ENCODE results near the gene MRPL2. TPM values are rescaled to one million over a fixed set of nuclear protein-coding genes. Genes with fewer than 3 reads are reported as not detected.
A peak's percentile ranks its signal among the peaks of the same experiment; 100 is the strongest.

MRPL2 gene
- total and polyA plus RNA-seq, 2 donors from 2014 or later, result 56.6 to 127 TPM

GRCh38 chr6:43097502-43097901 is 38.3 kb upstream of the MRPL2 start:
- intact Hi-C loops (cut with DNase I), result no loop called here
- FAIRE-seq (no peak), DNase-seq (no peak)
- Histone ChIP-seq H3K9ac (ENCODE audit: low read length in 3 of 3) (peak overlapping the region in 1 of 3 donors; percentile 28), H3K27me3 (ENCODE audit: control insufficient read depth, insufficient read depth, low read length) (no peaks in the 10 kb centered on the region), H3K36me3 (ENCODE audit: control insufficient read depth in 2 of 3, insufficient read depth in 3 of 3, low read length in 3 of 3) (no peaks in the 10 kb centered on the region), H3K4me3 (ENCODE audit: low read length in 3 of 3) (no peak overlapping the region), H3K4me1 (ENCODE audit: control insufficient read depth in 2 of 3, insufficient read depth in 2 of 3, low read depth in 1 of 3, low read length in 3 of 3) (peaks cover 6 to 20% (median 18%) of the 10 kb centered on the region in 3 donors), H3K9me3 (ENCODE audit: control insufficient read depth in 2 of 3, insufficient read depth in 1 of 3, low read length in 3 of 3) (no peaks in the 10 kb centered on the region), H3K27ac (ENCODE audit: low read depth in 2 of 2, low read length in 2 of 2) (peak overlapping the region; percentile 5 to 33)
- no peak for TF ChIP-seq CTCF (IDR thresholded peaks at IDR 0.05; ENCODE audit: borderline replicate concordance, extremely low read depth, insufficient read depth)

GRCh38 chr6:43097098-43097489 is 37.9 kb upstream of the MRPL2 start:
- DNase-seq (no peak), FAIRE-seq (no peak)
- Histone ChIP-seq H3K9ac (ENCODE audit: low read length in 3 of 3) (peak overlapping the region in 1 of 3 donors; percentile 28), H3K27me3 (ENCODE audit: control insufficient read depth, insufficient read depth, low read length) (no peaks in the 10 kb centered on the region), H3K9me3 (ENCODE audit: control insufficient read depth in 2 of 3, insufficient read depth in 1 of 3, low read length in 3 of 3) (no peaks in the 10 kb centered on the region), H3K4me1 (ENCODE audit: control insufficient read depth in 2 of 3, insufficient read depth in 2 of 3, low read depth in 1 of 3, low read length in 3 of 3) (peaks cover 6 to 20% (median 18%) of the 10 kb centered on the region in 3 donors), H3K4me3 (ENCODE audit: low read length in 3 of 3) (no peak overlapping the region), H3K36me3 (ENCODE audit: control insufficient read depth in 2 of 3, insufficient read depth in 3 of 3, low read length in 3 of 3) (no peaks in the 10 kb centered on the region), H3K27ac (ENCODE audit: low read depth in 2 of 2, low read length in 2 of 2) (peak overlapping the region; percentile 5 to 33)
- no peak for TF ChIP-seq CTCF (IDR thresholded peaks at IDR 0.05; ENCODE audit: borderline replicate concordance, extremely low read depth, insufficient read depth)
- intact Hi-C loops (cut with DNase I), result no loop called here

- Histone ChIP-seq H3K9ac (ENCODE audit: low read length in 3 of 3) (peak overlapping the region in 1 of 3 donors; percentile 40), H3K9me3 (ENCODE audit: control insufficient read depth in 2 of 3, insufficient read depth in 1 of 3, low read length in 3 of 3) (no peaks in the 10 kb centered on the region), H3K36me3 (ENCODE audit: control insufficient read depth in 2 of 3, insufficient read depth in 3 of 3, low read length in 3 of 3) (no peaks in the 10 kb centered on the region), H3K27me3 (ENCODE audit: control insufficient read depth, insufficient read depth, low read length) (no peaks in the 10 kb centered on the region), H3K4me3 (ENCODE audit: low read length in 3 of 3) (peak overlapping the region in 1 of 3 donors; percentile 21), H3K27ac (ENCODE audit: low read depth in 2 of 2, low read length in 2 of 2) (peak overlapping the region; percentile 11 to 33), H3K4me1 (ENCODE audit: control insufficient read depth in 2 of 3, insufficient read depth in 2 of 3, low read depth in 1 of 3, low read length in 3 of 3) (peaks cover 6 to 20% (median 18%) of the 10 kb centered on the region in 3 donors)
- intact Hi-C loops (cut with DNase I), result no loop called here
- FAIRE-seq (no peak), DNase-seq (peak; percentile 72 to 88 (median 84))
- TF ChIP-seq CTCF (IDR thresholded peaks at IDR 0.05; ENCODE audit: borderline replicate concordance, extremely low read depth, insufficient read depth), result no peak
These were observed 37.3 kb upstream of the MRPL2 start for GRCh38 chr6:43096451-43097097.

Data from kidney (tissue), 14 donors.